NB4 (cell line): ENCODE results near the gene BAZ1A.
"Not testable (repeated sequence)": the region's sequence is repeated elsewhere in the genome, so short reads cannot be mapped to it uniquely, and the experiment has no call there.

Experiments used
- DNase-seq: peaks from one replicate; pipeline ENCODE4 v3.0.0; 2010; ENCODE audit warnings: low read depth
- H3K4me3 ChIP-seq: one replicate; pipeline ENCODE4 v1.5.1; 2011; ENCODE audit warnings: mild to moderate bottlenecking, low read depth, low read length, moderate library complexity
- MAX ChIP-seq: IDR thresholded peaks from 2 replicates; pipeline ENCODE4 v1.6.1; 2011; ENCODE audit warnings: low read depth, low read length
- MYC ChIP-seq: IDR thresholded peaks from 2 replicates; pipeline ENCODE4 v1.6.1; 2011; ENCODE audit warnings: low read depth, low read length
- POLR2A ChIP-seq: IDR thresholded peaks from 2 replicates; pipeline ENCODE4 v1.6.1; 2011; ENCODE audit warnings: mild to moderate bottlenecking; ENCODE audit not compliant: insufficient read length; ENCODE audit errors: extremely low read depth
- TF ChIP-seq, protein P1 (sequence below): IDR thresholded peaks from one replicate; pipeline ENCODE4 v1.5.1; 2012; ENCODE audit warnings: low read depth, low read length

The BAZ1A gene

DNA sequence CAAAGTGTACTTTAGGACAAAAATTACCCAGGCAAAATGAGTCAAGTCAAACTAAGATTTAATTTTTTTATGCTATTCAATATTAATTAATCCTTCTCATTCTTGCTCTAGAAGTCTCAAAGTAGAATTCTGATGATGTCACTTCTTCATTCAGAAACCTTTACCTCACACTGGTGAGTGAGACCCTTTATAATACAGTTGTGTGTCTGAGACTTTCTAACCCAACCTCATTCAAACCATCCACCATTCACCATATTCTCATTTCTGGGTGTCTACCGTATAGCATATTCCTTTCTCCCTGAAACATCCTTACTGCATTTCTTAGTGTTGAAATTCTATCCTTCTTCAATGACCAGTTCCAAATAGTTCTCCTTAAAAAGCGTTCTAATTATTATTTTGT is 119.9 kb downstream of the BAZ1A start:
- H3K4me3 ChIP-seq: no peak overlapping the region
- DNase-seq: no peak
- TF ChIP-seq MYC (no peak), POLR2A (no peak), MAX (no peak)
- TF ChIP-seq, protein P1, sequence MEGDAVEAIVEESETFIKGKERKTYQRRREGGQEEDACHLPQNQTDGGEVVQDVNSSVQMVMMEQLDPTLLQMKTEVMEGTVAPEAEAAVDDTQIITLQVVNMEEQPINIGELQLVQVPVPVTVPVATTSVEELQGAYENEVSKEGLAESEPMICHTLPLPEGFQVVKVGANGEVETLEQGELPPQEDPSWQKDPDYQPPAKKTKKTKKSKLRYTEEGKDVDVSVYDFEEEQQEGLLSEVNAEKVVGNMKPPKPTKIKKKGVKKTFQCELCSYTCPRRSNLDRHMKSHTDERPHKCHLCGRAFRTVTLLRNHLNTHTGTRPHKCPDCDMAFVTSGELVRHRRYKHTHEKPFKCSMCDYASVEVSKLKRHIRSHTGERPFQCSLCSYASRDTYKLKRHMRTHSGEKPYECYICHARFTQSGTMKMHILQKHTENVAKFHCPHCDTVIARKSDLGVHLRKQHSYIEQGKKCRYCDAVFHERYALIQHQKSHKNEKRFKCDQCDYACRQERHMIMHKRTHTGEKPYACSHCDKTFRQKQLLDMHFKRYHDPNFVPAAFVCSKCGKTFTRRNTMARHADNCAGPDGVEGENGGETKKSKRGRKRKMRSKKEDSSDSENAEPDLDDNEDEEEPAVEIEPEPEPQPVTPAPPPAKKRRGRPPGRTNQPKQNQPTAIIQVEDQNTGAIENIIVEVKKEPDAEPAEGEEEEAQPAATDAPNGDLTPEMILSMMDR: no peak

DNA sequence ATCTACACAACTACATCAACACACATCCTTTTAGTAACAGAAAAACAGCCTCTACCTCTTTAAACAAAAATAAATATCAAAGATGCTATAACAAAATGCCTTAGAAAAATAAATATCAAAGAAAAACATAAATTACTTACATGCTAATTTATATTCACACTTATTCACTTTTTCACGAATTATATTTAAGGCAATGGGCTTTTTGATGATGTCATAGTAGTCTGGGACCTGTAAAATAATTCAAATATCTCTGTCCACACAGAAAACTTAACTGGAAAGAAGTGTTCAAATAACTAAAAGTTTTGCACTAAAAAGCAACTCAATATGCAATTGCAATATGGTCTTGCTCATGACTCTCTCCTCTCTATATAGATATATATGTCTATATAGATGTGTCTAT is 120.5 kb downstream of the BAZ1A start:
- no peak for DNase-seq
- H3K4me3 ChIP-seq: no peak overlapping the region
- TF ChIP-seq MYC: no peak

DNA sequence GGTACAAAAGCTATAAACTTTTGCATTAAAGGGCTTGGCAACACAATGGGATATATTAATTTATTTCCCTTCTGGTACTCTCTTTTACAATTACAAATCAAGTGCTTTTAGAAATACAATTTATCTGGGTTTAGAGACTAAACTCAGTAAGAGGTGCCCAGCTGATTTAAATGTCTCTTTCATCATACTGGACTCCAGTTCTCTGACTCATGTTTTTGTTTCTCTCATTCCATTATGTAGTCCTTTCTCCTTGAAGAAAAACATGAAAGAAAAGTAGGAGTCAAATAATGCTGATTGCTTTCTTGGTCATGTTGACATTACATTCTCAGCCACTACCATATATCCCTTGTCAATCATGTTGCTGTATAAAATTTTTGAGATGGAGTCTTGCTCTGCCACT is 124.5 kb downstream of the BAZ1A start:
- TF ChIP-seq, protein P1: no peak
- TF ChIP-seq MAX: no peak
- no peak for TF ChIP-seq POLR2A
- TF ChIP-seq MYC: no peak

GRCh38 chr14:34750233-34750632 is 124.9 kb downstream of the BAZ1A start:
- no peak for DNase-seq
- TF ChIP-seq POLR2A (no peak), MYC (no peak)
- TF ChIP-seq, protein P1: no peak
- H3K4me3 ChIP-seq: no peak overlapping the region

More for the DNA sequence above, 124.5 kb downstream of the BAZ1A start:
- no peak for DNase-seq
- no peak overlapping the region for H3K4me3 ChIP-seq

- TF ChIP-seq MYC (no peak), POLR2A (no peak), MAX (no peak)
- TF ChIP-seq, protein P1: no peak
- no peak for DNase-seq
- H3K4me3 ChIP-seq: no peak overlapping the region
Observed at GRCh38 chr14:34749408-34749807, 125.8 kb downstream of the BAZ1A start.

DNA sequence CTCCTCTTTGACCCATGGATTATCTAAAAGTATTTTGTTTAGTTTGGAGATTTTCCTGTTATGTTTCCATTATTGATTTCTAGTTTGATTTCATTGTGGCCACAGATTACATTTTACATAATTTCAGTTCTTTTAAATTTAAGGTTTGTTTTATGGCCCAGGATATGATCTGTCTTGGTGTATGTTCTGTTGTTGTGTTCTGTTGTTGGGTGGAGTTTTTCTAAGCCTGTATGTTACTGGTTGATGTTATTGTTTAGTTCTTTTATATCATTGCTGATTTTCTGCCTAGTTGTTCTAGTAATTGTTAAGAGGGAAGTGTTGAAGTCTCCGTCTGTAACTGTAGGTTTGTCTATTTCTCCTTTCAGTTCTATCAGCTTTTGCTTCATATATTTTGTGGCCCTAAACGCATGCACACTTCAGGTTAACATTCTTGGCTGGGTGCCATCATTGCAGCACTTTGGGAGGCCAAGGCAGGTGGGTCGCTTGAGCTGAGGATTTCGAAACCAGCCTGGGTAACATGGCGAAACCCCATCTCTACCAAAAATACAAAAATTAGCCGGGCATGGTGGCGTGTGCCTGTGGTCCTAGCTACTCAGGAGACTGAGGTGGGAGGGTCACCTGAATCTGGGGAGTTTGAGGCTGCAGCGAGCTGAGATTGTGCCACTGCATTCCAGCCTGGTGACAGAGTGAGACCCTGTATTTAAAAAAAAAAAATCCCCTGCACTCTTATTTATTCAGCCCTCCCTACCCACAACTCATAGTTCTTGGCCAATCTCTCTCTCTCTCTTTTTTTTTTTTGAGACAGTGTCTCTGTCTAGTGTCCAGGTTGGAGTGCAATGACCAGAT is 132.7 kb downstream of the BAZ1A start:
- no peak for DNase-seq
- H3K4me3 ChIP-seq: no peak overlapping the region
- TF ChIP-seq POLR2A (no peak), MAX (no peak), MYC (no peak)

DNA sequence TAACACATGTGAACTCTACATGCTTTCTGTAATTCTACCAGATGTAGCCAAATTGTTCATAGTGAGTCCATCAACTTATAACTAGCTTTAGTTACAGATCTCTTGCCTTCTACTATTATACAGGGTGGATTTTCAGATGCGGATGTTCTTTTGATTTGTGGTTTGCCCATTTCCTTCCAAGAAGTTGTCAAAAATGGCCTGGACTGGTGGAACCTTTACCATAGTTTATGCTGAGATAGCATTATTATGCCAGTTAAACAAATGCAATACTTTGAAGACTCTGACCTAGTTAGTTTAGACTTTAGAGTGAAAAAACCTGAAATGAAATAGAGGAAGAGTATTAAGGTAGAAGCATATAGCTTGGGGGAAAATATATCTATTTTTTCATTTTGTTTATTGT is 133.3 kb downstream of the BAZ1A start:
- no peak for DNase-seq
- TF ChIP-seq, protein P1: no peak

DNA sequence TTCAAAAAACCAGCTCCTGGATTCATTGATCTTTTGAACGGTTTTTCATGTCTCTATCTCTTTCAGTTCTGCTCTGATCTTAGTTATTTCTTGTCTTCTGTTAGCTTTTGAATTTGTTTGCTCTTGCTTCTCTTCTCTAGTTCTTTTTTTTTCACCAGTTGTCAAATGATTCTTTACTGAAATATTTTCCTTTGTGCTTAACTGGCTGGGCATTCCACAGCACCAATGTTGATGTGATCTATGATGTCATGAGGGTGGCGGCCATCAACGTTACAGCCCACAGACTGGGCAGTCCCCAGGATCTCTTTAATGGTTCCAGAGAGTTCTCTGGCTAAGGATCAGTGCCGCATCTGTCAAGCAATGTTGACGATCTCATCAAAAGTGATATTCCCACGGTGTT is 135.0 kb downstream of the BAZ1A start:
- not testable (repeated sequence) for DNase-seq, H3K4me3 ChIP-seq

More for the DNA sequence above, 133.3 kb downstream of the BAZ1A start:
- no peak overlapping the region for H3K4me3 ChIP-seq

- DNase-seq, H3K4me3 ChIP-seq: not testable (repeated sequence)
Observed at GRCh38 chr14:34737079-34737478, 138.1 kb downstream of the BAZ1A start.
